NCI-H526 (cell line): ENCODE data around the gene CARMIL1.

Source experiments
- DNase-seq, 2 experiments: peaks; one replicate each; lab custom pipeline; 2025; lab: John Stamatoyannopoulos, UW

CARMIL1 gene

DNA sequence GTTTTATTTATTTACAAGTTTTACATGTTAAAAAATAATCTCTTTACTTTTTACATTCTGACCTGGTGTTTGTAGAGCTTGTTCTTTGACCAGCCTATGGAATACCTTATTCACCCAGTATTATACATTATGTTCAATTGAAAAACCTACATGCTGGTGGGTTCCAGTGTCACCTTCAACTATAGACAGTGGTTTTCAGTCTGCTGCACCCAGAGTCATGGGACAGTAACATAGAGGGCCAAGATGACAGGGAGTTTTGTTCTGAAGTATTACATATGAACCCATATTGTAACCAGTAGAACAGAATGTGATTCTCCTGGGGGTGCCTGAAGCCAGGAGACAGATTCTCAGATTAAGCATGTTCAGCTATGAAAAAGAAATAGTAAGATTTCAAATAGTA is 233.4 kb downstream of the CARMIL1 start:
- DNase-seq, result no peak

DNA sequence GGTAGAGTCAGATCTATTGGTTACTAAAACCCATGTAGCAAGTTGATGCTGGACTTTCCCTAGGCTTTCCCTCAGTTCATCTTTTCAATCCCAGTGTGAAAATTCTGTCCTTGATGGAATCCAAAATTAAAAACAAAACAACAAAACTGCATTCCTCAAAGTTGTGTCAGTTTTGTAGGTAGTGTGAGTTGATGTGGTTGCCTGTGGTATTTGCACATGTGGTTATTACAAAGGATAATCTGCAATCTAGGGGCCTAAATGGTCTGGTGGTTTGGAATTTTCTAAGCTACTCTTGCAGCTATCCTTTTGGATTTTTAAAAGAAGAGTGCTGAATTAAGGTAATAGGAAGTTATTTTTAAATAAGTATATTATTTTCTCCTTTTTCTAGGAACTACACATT is 240.7 kb downstream of the CARMIL1 start:
- DNase-seq, result no peak

DNA sequence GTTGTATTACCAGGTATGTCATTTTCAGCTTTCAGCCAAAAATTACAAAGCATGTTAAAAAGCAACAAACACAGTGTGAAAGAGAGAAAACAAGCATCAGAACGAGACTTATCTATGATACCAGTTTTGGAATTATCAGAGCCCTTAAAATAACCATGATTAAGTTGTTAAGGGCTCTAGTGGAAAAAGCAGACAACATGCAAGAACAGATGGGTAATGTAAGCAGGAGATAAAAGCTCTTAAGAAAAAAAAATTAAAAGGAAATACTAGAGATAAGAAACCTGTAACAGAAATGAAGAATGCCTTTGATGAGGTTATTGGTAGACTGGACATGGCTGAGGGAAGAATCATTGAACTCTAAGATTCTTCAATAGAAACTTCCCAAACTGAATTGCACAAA is 245.4 kb downstream of the CARMIL1 start:
- DNase-seq, result no peak

DNA sequence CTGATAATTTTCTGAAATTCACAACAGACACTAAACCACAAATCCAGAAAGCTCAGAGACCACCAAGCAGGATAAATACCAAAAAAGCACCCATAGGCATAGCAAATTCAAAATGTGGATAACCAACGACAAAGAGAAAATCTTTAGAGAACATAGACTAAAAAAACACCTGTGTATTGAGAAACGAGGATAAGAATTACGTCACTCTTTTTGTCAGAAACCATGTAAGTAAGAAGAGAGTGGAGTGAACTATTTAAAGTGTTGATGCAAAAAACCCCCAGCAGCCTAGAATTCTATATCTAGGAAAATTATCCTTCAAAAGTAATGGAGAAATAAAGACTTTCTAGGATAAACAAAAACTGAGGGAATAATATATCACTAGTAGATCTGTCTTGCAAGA is 245.9 kb downstream of the CARMIL1 start:
- no peak for DNase-seq

- no peak for DNase-seq
Measured at GRCh38 chr6:25534942-25535631, 255.9 kb downstream of the CARMIL1 start.

DNA sequence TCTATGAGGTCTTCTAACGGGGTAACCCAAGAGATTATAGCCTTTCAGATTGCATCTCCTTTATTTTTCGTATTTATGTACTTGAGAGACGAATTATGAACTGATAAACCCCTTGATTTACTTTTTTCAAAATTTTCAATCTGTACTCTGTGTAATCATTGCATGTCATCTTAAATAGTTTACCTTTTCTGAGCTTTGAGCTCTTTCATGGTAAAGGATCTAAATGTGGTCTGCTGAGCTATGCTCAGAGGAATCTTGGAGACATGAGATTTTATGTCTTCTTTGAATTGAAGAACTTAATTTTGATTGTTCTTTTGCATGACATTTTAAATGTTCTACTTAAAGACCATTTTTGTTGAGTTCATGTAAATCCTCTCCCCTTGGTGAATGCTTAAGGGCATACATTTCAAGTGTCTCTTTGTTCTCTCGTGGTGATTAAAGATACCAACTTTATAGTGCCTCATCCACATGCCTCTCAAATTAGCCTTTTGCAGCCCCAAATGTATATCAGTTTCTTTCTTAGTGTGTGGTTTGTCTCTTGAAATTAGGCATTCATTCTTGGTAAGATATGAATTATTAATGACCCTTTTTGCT is 256.6 kb downstream of the CARMIL1 start:
- DNase-seq, result no peak

DNA sequence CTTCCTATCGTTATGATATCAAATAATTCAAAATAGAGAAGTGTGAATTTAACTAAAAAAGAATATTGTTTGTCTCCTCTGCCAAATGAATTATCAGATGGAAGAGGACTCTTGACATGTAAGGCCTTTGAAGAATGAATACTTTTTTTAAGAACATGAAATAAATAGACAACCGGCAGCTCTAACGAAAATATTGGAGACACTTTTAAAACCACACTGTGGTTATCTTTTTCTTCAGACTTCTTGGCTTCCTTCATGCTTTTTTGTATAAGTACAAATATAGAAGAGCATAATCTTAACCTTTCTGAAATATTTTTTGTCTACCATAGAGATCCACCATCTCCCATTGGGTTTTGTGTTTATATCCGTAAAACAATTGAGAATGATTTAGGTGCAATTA is 257.6 kb downstream of the CARMIL1 start:
- DNase-seq, result no peak

DNA sequence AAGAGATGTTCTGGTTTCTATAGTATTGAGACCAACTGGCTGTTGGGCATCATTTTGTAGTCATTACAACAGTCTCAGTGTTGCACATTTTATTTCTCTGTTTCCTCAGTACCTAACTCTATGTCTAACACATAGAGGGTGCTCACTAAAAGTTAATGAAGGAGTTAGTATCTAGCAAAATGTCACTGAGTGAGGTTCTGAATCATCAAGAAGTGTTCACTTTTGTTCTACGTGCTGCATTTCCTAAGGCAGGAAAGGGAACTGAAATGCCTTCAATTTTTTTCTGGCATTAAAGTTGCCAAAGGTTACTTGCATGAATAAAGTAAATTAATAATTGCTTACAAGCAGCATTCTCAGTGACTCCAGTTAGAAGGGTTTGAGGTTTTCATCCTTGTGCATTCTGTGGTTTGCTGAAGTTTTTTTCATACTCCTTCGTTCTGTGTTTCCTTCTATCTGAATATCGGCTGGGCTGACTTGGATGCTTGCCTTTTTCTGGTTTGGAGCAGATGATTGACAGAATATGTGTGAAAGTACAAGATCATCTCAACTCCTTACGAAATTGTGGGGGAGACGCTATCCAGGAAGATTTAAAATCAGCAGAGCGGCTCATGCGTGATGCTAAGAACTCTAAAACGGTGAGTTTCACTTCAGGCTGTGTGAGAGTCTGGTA is 258.3 kb downstream of the CARMIL1 start:
- DNase-seq, result no peak

- no peak for DNase-seq
Measured at GRCh38 chr6:25541228-25541627, 262.1 kb downstream of the CARMIL1 start.

DNA sequence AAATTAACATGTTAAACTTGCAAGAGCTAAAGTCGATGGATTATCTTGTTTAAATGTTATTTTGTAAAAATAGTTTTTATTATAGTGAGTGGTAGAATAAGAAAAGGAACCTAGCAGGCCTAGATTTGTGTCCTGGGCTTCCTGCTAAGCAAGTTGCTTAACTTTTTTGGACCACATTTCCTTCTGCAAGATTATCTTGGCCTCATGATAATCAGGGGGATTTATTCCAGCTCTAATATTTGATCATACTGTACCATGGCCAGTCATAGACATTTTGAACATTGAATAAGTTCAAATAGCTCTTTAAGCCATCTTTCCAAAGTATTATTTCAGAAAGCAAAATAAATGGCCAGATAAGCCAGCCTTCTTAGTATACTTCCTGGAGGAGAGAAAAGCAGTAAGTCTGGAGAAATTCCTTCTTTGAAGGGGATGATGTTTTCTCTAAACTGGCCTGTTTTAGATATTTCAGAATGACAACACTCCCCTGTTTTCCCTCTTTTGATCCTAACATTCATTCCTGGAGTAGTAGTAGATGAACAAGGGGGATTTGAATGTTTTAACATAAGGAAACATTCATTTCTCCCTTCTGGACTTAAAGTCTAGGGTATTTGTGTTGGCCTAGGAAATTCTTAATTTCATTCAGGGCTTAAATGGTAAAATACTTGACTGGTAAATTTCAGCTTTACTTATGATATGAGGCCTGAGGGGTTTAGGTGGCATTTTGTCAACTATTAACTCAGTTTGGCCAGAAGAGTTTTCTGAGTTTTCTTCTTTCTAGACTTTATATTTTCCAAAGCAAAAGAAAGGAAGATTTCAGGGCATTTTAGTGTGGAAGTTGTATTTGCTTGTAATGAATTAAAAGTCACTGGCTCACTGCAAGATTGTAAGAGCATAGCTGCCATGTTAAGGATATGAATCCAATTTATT is 264.1 kb downstream of the CARMIL1 start:
- no peak for DNase-seq

GRCh38 chr6:25544833-25545232 is 265.7 kb downstream of the CARMIL1 start:
- DNase-seq, result no peak

DNA sequence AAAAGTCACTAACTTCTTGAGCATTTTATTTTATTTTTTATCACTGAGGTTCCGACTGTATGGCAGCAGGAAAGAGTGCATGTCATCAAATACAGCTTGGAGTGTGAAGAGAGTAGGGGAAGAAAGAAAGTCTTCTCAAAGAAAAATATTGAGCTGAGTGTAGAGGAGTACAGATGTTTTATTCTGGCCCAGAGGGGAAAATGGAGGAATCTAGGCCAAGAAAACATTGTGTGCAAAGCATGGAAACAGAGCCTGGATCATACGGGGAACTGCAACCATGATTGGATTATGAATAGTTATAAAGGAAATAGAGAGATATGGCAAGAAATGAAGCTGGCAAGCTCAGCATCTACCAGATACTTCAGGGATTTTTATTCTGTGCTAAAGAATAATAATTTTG is 268.6 kb downstream of the CARMIL1 start:
- DNase-seq, result no peak

DNA sequence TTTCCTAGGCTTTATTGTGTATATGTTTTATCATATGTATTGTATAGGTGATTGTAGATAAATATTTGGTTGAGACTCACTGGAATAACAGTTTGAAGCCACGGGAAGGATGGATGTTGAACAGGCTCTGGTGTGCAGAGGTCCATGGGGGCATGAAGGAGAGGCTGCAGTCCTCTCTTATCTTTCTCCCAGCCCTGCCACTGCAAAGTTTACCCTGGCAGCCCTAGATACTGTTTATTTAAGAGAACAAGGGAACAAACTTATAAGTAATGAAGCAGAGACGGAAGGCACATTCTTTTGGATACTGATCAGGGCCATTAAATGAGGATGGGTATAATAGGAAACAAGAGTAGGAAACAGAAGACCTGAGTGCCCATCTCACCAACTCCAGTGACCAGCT is 269.3 kb downstream of the CARMIL1 start:
- no peak for DNase-seq

- DNase-seq, result no peak
Measured at GRCh38 chr6:25550631-25551030, 271.5 kb downstream of the CARMIL1 start.

GRCh38 chr6:25553502-25553901 is 274.3 kb downstream of the CARMIL1 start:
- no peak for DNase-seq

DNA sequence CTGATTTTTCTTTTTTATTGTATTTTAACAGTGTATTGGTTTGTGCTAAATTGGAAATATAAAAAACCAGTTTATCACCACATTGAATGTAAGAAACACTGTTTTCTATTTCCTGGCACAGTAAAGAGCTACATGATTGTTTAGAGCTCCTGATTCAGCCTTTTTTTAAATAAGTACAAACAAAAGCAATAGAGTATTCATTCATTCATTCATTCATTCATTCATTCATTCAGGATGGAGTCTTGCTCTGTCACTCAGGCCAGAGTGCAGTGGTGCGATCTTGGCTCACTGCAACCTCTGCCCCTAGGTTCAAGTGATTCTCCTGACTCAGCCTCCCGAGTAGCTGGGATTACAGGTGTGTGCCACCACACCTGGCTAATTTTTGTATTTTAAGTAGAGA is 276.0 kb downstream of the CARMIL1 start:
- DNase-seq, result no peak

DNA sequence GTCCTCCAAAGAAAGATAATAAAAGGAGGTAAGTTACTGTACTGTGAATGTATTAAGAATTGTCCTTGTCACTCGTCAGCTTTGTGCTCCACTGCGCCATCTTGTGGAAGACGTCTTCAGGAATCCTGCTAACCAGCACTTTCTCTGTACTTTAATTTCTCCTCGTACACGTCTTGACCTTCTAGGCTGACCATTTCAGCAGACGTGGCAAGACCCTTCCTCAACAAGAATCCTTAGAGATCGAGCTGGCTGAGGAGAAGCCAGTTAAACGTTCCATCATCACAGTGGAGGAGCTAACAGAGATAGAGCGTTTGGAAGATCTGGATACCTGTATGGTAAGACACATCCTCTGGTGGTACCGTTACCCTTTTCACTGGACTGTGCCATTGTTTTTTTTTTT is 277.3 kb downstream of the CARMIL1 start:
- peak; percentile 30 to 81 for DNase-seq

GRCh38 chr6:25558155-25558817 is 279.1 kb downstream of the CARMIL1 start:
- no peak for DNase-seq

DNA sequence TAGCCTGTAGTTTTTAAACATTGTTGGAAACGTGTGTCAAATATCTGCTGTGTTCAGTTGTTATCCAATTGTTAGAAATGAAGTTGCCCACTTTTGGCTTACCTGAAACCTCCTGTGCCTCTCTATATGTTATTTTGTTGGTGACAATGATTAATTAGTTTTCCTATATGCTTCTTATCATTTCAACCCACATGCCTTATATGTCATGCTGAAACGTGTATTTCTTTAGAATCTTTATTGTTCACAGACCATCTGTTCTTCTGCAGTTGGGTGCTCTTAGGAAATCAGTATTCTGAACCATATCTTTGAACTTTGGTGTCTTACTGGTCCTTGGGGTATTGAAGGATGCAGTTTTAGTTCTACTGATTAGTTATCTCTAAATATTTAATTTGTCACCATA is 281.7 kb downstream of the CARMIL1 start:
- DNase-seq, result no peak

DNA sequence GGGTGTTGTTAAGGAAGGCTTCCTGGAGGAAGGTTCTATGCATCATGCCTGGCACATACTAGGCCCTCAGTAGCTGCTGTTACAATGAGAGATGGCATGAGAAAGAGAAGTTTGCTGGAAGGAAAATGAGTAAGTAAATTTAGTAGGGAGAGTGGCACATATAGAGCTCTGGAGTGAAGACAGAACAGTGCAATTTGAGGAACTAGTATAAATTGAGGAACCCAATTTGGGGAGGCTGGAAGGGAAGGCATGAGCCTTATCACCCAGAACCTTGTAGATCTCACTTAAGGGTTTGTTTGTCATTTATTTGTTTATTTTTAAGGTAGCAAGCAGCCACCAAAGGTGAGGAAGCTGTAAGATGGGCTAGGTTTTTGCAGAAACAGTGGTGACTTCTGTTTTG is 285.8 kb downstream of the CARMIL1 start:
- DNase-seq, result no peak

DNA sequence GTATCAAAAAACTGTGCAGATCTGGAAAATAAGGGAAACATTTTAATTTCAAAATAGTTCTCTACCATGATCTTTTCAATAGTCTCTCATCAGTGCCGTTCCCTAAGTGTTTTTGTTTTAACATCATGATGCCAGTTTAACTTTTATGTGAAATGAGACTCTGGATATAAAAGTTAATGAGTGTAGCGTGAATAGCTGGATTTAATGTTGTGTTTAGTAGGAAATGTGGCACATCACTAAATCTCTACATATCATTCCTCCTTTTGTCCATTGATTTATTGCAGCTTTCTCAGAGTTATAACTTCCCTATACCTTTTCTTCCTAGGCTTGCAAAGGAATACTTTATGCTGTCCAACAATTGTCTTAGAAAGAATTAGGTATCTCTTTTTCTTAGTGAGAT is 291.4 kb downstream of the CARMIL1 start:
- DNase-seq, result no peak

DNA sequence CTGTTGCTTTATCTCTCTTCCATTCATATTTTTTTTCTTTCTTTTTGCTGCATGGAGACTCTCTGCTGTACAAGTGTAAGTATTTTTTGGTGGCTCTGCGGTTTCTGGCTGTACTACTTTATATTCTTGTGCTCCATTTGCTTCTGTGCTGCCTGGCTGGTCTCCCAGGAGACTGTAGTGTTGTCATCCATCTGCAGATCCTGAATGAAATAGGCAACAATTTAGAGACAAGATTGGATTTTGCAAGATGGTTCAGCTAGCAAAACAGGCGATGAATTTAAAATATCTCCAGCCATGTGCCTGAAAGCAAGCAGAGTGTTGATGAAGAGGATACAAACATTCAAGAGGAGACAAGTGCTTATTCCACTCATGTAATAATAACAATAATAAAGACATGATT is 297.7 kb downstream of the CARMIL1 start:
- no peak for DNase-seq
